SK-N-SH (cell line): ENCODE results near the gene RFT1. TPM values are rescaled to one million over a fixed set of nuclear protein-coding genes. Genes with fewer than 3 reads are reported as not detected.

Source experiments
- CTCF ChIA-PET: fragments of 300-600, 350-600 bp; formaldehyde crosslinking; extraction: SDS; loops from one replicate; lab custom pipeline; 2021; lab: Yijun Ruan, JAX
- POLR2A ChIA-PET: fragments of 350-600 bp; sonication (Branson Sonifier 250); formaldehyde crosslinking; extraction: SDS; loops from one replicate; lab custom pipeline; 2020; ENCODE audit warnings: antibody characterized with exemption, inconsistent platforms; lab: Yijun Ruan, JAX
- DNase-seq: peaks from one replicate; pipeline ENCODE4 v3.0.0; 2012
- H2AFZ ChIP-seq: fragments of 200-600 bp; sonication (generic); 2 replicates; pipeline ENCODE4 v1.8.1; 2016; ENCODE audit warnings: antibody characterized with exemption, mild to moderate bottlenecking, low read depth
- H3F3A ChIP-seq: fragments of 200-600 bp; sonication (generic); replicated peaks from 2 replicates; pipeline ENCODE3; 2016; ENCODE audit warnings: antibody characterized with exemption, mild to moderate bottlenecking; ENCODE audit not compliant: insufficient read depth
- H3K27ac ChIP-seq, 2 experiments: fragments of 200-500 bp in 1 of 2; fragments of 200-600 bp in 1 of 2; sonication (Bioruptor generic) in 1 of 2; sonication (generic), shearing (Covaris generic) in 1 of 2; 2 replicates each; pipeline versions ENCODE4 v1.5.1 to v1.6.1; 2014 to 2016; ENCODE audit warnings: low read depth in 2 of 2, inconsistent platforms in 1 of 2, low read length in 1 of 2, mild to moderate bottlenecking in 1 of 2, mixed read lengths in 1 of 2
- H3K27me3 ChIP-seq: fragments of 200-600 bp; sonication (generic), shearing (Covaris generic); 2 replicates; pipeline ENCODE4 v1.6.1; 2016; ENCODE audit warnings: mixed run types; ENCODE audit not compliant: insufficient read depth
- H3K36me3 ChIP-seq, 2 experiments: fragments of 200-500 bp in 1 of 2; fragments of 200-600 bp in 1 of 2; sonication (Bioruptor generic) in 1 of 2; sonication (generic) in 1 of 2; replicated peaks in 1 of 2; 2 replicates each; pipeline versions ENCODE3 to v1.5.1; 2014 to 2016; ENCODE audit warnings: low read length in 1 of 2, mild to moderate bottlenecking in 1 of 2; ENCODE audit not compliant: insufficient read depth in 2 of 2, control insufficient read depth in 1 of 2
- H3K4me1 ChIP-seq, 2 experiments: fragments of 200-500 bp in 1 of 2; fragments of 200-600 bp in 1 of 2; sonication (Bioruptor generic) in 1 of 2; sonication (generic), shearing (Covaris generic) in 1 of 2; 2 replicates each; pipeline versions ENCODE4 v1.5.1 to v1.6.1; 2014 to 2016; ENCODE audit warnings: low read depth in 1 of 2, low read length in 1 of 2, mixed run types in 1 of 2; ENCODE audit not compliant: insufficient read depth in 2 of 2, control insufficient read depth in 1 of 2
- H3K4me2 ChIP-seq: fragments of 200-600 bp; sonication (generic), shearing (Covaris generic); 2 replicates; pipeline ENCODE4 v1.6.1; 2017; ENCODE audit warnings: mixed run types
- H3K4me3 ChIP-seq, 2 experiments: fragments of 200-500 bp in 1 of 2; fragments of 200-600 bp in 1 of 2; sonication (Bioruptor generic) in 1 of 2; sonication (generic), shearing (Covaris generic) in 1 of 2; 2 replicates each; pipeline versions ENCODE4 v1.5.1 to v1.8.1; 2014 to 2016; ENCODE audit warnings: low read depth in 2 of 2, inconsistent platforms in 1 of 2, low read length in 1 of 2, mild to moderate bottlenecking in 1 of 2, mixed read lengths in 1 of 2, moderate library complexity in 1 of 2
- H3K79me2 ChIP-seq: fragments of 200-600 bp; sonication (generic); 2 replicates; pipeline ENCODE4 v1.8.1; 2017; ENCODE audit warnings: mild to moderate bottlenecking; ENCODE audit not compliant: insufficient read depth
- H3K9ac ChIP-seq: fragments of 200-600 bp; sonication (generic); 2 replicates; pipeline ENCODE4 v1.6.1; 2017; ENCODE audit warnings: mixed run types
- H3K9me2 ChIP-seq: fragments of 200-600 bp; sonication (generic); 2 replicates; pipeline ENCODE4 v1.6.1; 2017; ENCODE audit warnings: mixed run types
- H3K9me3 ChIP-seq: fragments of 200-600 bp; sonication (generic); 2 replicates; pipeline ENCODE4 v1.6.1; 2017; ENCODE audit warnings: mixed run types, mild to moderate bottlenecking, moderate library complexity
- H4K20me1 ChIP-seq: fragments of 200-600 bp; sonication (generic); 2 replicates; pipeline ENCODE4 v1.6.1; 2017; ENCODE audit warnings: mild to moderate bottlenecking, mixed run types; ENCODE audit not compliant: insufficient read depth
- ELF1 ChIP-seq: IDR thresholded peaks from 2 replicates; pipeline ENCODE4 v1.4.0; 2012
- FOXJ3 ChIP-seq: sonication (generic); formaldehyde crosslinking; IDR thresholded peaks from 2 replicates; pipeline ENCODE4 v1.5.1; 2020; ENCODE audit warnings: mild to moderate bottlenecking, missing genetic modification reagents
- GATA2 ChIP-seq: sonication (generic); formaldehyde crosslinking; IDR thresholded peaks from 2 replicates; pipeline ENCODE4 v1.5.0; 2020; ENCODE audit warnings: mild to moderate bottlenecking, missing genetic modification reagents
- JUND ChIP-seq: IDR thresholded peaks from 2 replicates; pipeline ENCODE4 v1.4.0; 2012
- NRF1 ChIP-seq: IDR thresholded peaks from 2 replicates; pipeline ENCODE4 v1.6.1; 2012; ENCODE audit warnings: low read depth, mild to moderate bottlenecking, low read length
- POLR2AphosphoS5 ChIP-seq: IDR thresholded peaks from 2 replicates; pipeline ENCODE4 v1.6.1; 2012; ENCODE audit warnings: low read depth, low read length
- RAD21 ChIP-seq: IDR thresholded peaks from 2 replicates; pipeline ENCODE4 v1.6.1; 2012; ENCODE audit warnings: mild to moderate bottlenecking, low read length
- RCOR1 ChIP-seq: fragments of 150-350 bp; IDR thresholded peaks from 2 replicates; pipeline ENCODE4 v1.6.1; 2017; ENCODE audit warnings: antibody characterized with exemption, low read length
- SMC3 ChIP-seq: IDR thresholded peaks from 2 replicates; pipeline ENCODE4 v1.6.1; 2012; ENCODE audit warnings: low read depth, low read length, improper control_type of control experiment
- YY1 ChIP-seq: IDR thresholded peaks from 2 replicates; pipeline ENCODE4 v1.4.0; 2012; ENCODE audit warnings: low read depth, mild to moderate bottlenecking
- WGBS: methylation state at CpG from one replicate; pipeline ENCODE4 v1.1.6; 2017; ENCODE audit warnings: low lambda C conversion rate; 5-methylcytosine and 5-hydroxymethylcytosine counted together
- polyA plus RNA-seq, 3 experiments: library from polyadenylated mRNA; depleted of rRNA; stranded (reverse); fragments of >200 nt; gene quantifications; 2 replicates each; pipeline ENCODE4 v1.2.3, GENCODE V29; 2012
- TF ChIP-seq, protein P1 (sequence below): IDR thresholded peaks from 2 replicates; pipeline ENCODE4 v1.4.0; 2012; ENCODE audit warnings: low read depth, borderline replicate concordance
- TF ChIP-seq, protein P2 (sequence below): fragments of 150-350 bp; IDR thresholded peaks from 2 replicates; pipeline ENCODE4 v1.6.1; 2017; ENCODE audit warnings: antibody characterized with exemption, low read length, low read depth, borderline replicate concordance
- TF ChIP-seq, protein P3 (sequence below): IDR thresholded peaks from 2 replicates; pipeline ENCODE4 v1.4.0; 2012; ENCODE audit warnings: low read depth
- TF ChIP-seq, protein P4 (sequence below): IDR thresholded peaks from 2 replicates; pipeline ENCODE4 v1.4.0; 2012; ENCODE audit warnings: low read depth, borderline replicate concordance
- TF ChIP-seq, protein P5 (sequence below): fragments of 200-600 bp; sonication (generic); IDR thresholded peaks from 2 replicates; pipeline ENCODE4 v1.6.1; 2017; ENCODE audit warnings: antibody characterized with exemption, mild to moderate bottlenecking, moderate library complexity

The RFT1 gene
- polyA plus RNA-seq, 1 of the 3 experiments (the other 2 are of a cell fraction): 13.8 TPM

DNA sequence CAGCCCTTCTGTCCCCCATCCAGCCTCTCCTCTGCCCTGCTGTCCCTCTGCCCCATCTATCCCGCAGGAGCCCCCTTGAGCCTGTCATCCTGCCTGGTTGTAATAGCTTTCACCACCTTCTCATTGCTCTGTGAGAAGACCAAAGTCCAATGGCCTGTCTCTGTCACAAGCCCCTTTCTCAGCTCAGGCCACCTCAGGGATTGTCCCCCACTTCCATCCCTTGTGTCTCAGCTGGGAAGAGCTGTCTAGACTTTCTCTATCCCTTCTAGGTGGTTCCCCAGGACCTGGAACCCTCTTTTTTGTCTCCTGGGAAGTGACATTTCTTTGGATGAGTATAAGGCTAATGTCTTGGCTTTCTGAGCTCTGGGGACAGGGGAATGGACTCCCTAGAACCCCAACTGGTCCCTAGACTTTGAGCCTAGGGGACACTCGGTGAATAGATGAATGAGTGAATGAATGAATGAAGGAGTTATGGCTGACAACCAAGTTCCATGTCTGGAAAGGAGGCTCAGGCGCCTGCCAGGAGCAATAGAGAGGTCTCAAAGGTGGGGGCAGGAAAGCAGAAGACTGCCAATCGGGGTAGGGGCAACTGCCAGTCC is 29.9 kb upstream of the RFT1 start:
- no peaks in the 10 kb centered on the region for H3K36me3 ChIP-seq

More for the DNA sequence above, 29.9 kb upstream of the RFT1 start:
- H3K9ac ChIP-seq: peak overlapping the region; percentile 71
- TF ChIP-seq, protein P1, sequence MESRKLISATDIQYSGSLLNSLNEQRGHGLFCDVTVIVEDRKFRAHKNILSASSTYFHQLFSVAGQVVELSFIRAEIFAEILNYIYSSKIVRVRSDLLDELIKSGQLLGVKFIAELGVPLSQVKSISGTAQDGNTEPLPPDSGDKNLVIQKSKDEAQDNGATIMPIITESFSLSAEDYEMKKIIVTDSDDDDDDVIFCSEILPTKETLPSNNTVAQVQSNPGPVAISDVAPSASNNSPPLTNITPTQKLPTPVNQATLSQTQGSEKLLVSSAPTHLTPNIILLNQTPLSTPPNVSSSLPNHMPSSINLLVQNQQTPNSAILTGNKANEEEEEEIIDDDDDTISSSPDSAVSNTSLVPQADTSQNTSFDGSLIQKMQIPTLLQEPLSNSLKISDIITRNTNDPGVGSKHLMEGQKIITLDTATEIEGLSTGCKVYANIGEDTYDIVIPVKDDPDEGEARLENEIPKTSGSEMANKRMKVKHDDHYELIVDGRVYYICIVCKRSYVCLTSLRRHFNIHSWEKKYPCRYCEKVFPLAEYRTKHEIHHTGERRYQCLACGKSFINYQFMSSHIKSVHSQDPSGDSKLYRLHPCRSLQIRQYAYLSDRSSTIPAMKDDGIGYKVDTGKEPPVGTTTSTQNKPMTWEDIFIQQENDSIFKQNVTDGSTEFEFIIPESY: no peak
- TF ChIP-seq ELF1: no peak
- TF ChIP-seq POLR2AphosphoS5: no peak
- TF ChIP-seq GATA2: no peak
- TF ChIP-seq, protein P2, sequence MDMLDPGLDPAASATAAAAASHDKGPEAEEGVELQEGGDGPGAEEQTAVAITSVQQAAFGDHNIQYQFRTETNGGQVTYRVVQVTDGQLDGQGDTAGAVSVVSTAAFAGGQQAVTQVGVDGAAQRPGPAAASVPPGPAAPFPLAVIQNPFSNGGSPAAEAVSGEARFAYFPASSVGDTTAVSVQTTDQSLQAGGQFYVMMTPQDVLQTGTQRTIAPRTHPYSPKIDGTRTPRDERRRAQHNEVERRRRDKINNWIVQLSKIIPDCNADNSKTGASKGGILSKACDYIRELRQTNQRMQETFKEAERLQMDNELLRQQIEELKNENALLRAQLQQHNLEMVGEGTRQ: no peak
- TF ChIP-seq, protein P3, sequence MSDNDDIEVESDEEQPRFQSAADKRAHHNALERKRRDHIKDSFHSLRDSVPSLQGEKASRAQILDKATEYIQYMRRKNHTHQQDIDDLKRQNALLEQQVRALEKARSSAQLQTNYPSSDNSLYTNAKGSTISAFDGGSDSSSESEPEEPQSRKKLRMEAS: no peak
- TF ChIP-seq, protein P4, sequence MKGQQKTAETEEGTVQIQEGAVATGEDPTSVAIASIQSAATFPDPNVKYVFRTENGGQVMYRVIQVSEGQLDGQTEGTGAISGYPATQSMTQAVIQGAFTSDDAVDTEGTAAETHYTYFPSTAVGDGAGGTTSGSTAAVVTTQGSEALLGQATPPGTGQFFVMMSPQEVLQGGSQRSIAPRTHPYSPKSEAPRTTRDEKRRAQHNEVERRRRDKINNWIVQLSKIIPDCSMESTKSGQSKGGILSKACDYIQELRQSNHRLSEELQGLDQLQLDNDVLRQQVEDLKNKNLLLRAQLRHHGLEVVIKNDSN: no peak
- no peak for TF ChIP-seq JUND
- TF ChIP-seq SMC3: no peak
- TF ChIP-seq FOXJ3 (CRISPR knock-in tag): no peak
- no peak for TF ChIP-seq RCOR1
- no peak for TF ChIP-seq YY1
- no peak for TF ChIP-seq RAD21
- TF ChIP-seq NRF1: no peak
- TF ChIP-seq, protein P5, sequence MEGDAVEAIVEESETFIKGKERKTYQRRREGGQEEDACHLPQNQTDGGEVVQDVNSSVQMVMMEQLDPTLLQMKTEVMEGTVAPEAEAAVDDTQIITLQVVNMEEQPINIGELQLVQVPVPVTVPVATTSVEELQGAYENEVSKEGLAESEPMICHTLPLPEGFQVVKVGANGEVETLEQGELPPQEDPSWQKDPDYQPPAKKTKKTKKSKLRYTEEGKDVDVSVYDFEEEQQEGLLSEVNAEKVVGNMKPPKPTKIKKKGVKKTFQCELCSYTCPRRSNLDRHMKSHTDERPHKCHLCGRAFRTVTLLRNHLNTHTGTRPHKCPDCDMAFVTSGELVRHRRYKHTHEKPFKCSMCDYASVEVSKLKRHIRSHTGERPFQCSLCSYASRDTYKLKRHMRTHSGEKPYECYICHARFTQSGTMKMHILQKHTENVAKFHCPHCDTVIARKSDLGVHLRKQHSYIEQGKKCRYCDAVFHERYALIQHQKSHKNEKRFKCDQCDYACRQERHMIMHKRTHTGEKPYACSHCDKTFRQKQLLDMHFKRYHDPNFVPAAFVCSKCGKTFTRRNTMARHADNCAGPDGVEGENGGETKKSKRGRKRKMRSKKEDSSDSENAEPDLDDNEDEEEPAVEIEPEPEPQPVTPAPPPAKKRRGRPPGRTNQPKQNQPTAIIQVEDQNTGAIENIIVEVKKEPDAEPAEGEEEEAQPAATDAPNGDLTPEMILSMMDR: no peak
- peaks cover 6 to 7% of the 10 kb centered on the region in 2 experiments; a peak in 2 of 4 replicates for H3K4me1 ChIP-seq
- CTCF ChIA-PET: interaction anchor here (0.6 to 1.4 kb wide), 6 partner anchors 9 to 45 kb away, joined by 3 to 8 read pairs (median 3); no protein-coding TSS in a partner anchor
- H3K4me2 ChIP-seq: peak overlapping the region; percentile 90
- H3K27me3 ChIP-seq: no peaks in the 10 kb centered on the region
- POLR2A ChIA-PET: interaction anchor here (0.7 to 0.8 kb wide), 2 partner anchors 9 to 23 kb away, joined by 3 read pairs; no protein-coding TSS in a partner anchor
- H3K27ac ChIP-seq: no peak overlapping the region; a peak in 1 of 4 replicates
- peak overlapping the region; percentile 77 to 79 for H3K4me3 ChIP-seq
- no peaks in the 10 kb centered on the region for H3K9me3 ChIP-seq
- WGBS: 30% methylated on average over 4 of the region's 4 CpGs
- peak overlapping the region; percentile 90 for H2AFZ ChIP-seq
- peaks cover 8% of the 10 kb centered on the region; the same call in 1 of the 2 replicates for H3K79me2 ChIP-seq
- no peak for DNase-seq
- H3K9me2 ChIP-seq: no peaks in the 10 kb centered on the region
- no peaks in the 10 kb centered on the region for H4K20me1 ChIP-seq
- H3F3A ChIP-seq: peaks cover 4% of the 10 kb centered on the region
